H9 (cell line): ENCODE results near the gene ARHGEF38. TPM values are rescaled to one million over a fixed set of nuclear protein-coding genes. Genes with fewer than 3 reads are reported as not detected.

Experiments used
- DNase-seq: peaks from one replicate; pipeline ENCODE4 v3.0.0-alpha.2; 2017
- H2AFZ ChIP-seq: one replicate; pipeline ENCODE4 v1.6.1; 2013; ENCODE audit warnings: mild to moderate bottlenecking, low read length, control low read depth, moderate library complexity
- H2AK5ac ChIP-seq: 2 replicates; pipeline ENCODE4 v1.6.1; 2013; ENCODE audit warnings: low read length, control low read depth, mixed read lengths; ENCODE audit not compliant: insufficient read length
- H2BK120ac ChIP-seq: one replicate; pipeline ENCODE4 v1.6.1; 2013; ENCODE audit warnings: low read depth, mild to moderate bottlenecking, low read length, control low read depth, inconsistent platforms; ENCODE audit not compliant: poor library complexity, severe bottlenecking
- H2BK12ac ChIP-seq: 2 replicates; pipeline ENCODE4 v1.6.1; 2013; ENCODE audit warnings: low read length, control low read depth, mixed read lengths, low read depth; ENCODE audit not compliant: insufficient read length
- H2BK15ac ChIP-seq: 2 replicates; pipeline ENCODE4 v1.6.1; 2013; ENCODE audit warnings: low read depth, low read length, control low read depth
- H2BK20ac ChIP-seq: one replicate; pipeline ENCODE4 v1.6.1; 2013; ENCODE audit warnings: low read depth, mild to moderate bottlenecking, low read length, control low read depth, inconsistent platforms; ENCODE audit not compliant: poor library complexity, severe bottlenecking
- H2BK5ac ChIP-seq: 2 replicates; pipeline ENCODE4 v1.6.1; 2013; ENCODE audit warnings: low read length, control low read depth, mixed read lengths; ENCODE audit not compliant: insufficient read length
- H3K14ac ChIP-seq: 2 replicates; pipeline ENCODE4 v1.6.1; 2013; ENCODE audit warnings: low read length, control low read depth; ENCODE audit not compliant: insufficient read depth
- H3K18ac ChIP-seq: 2 replicates; pipeline ENCODE4 v1.6.1; 2013; ENCODE audit warnings: low read depth, mild to moderate bottlenecking, mixed read lengths, low read length, control low read depth; ENCODE audit not compliant: insufficient read length
- H3K23ac ChIP-seq: 2 replicates; pipeline ENCODE4 v1.6.1; 2013; ENCODE audit warnings: low read length, control low read depth, mixed read lengths, low read depth; ENCODE audit not compliant: insufficient read length
- H3K23me2 ChIP-seq: 2 replicates; pipeline ENCODE4 v1.6.1; 2013; ENCODE audit warnings: low read depth, mild to moderate bottlenecking, mixed read lengths, low read length, control low read depth; ENCODE audit not compliant: insufficient read length, poor library complexity, severe bottlenecking
- H3K27ac ChIP-seq: 2 replicates; pipeline ENCODE4 v1.5.1; 2013; ENCODE audit warnings: low read length, control low read depth, mixed read lengths, low read depth; ENCODE audit not compliant: insufficient read length
- H3K27me3 ChIP-seq: 2 replicates; pipeline ENCODE4 v1.6.1; 2013; ENCODE audit warnings: low read length, control low read depth, inconsistent platforms; ENCODE audit not compliant: insufficient read depth
- H3K4ac ChIP-seq: 2 replicates; pipeline ENCODE4 v1.6.1; 2013; ENCODE audit warnings: low read depth, mild to moderate bottlenecking, control low read depth, inconsistent platforms, low read length, moderate library complexity
- H3K4me1 ChIP-seq: 2 replicates; pipeline ENCODE4 v1.6.1; 2013; ENCODE audit warnings: low read length, control low read depth, inconsistent platforms; ENCODE audit not compliant: insufficient read depth
- H3K4me2 ChIP-seq: 2 replicates; pipeline ENCODE4 v1.6.1; 2013; ENCODE audit warnings: low read length, control low read depth, mixed read lengths; ENCODE audit not compliant: insufficient read length, insufficient read depth
- H3K56ac ChIP-seq: 2 replicates; pipeline ENCODE4 v1.6.1; 2013; ENCODE audit warnings: low read depth, mild to moderate bottlenecking, mixed read lengths, low read length, control low read depth; ENCODE audit not compliant: insufficient read length
- H3K79me1 ChIP-seq: 2 replicates; pipeline ENCODE4 v1.6.1; 2013; ENCODE audit warnings: low read depth, mild to moderate bottlenecking, moderate library complexity, low read length, control low read depth, inconsistent platforms; ENCODE audit not compliant: insufficient read depth, poor library complexity, severe bottlenecking
- H3K79me2 ChIP-seq: 2 replicates; pipeline ENCODE4 v1.6.1; 2013; ENCODE audit warnings: low read length, control low read depth, inconsistent platforms; ENCODE audit not compliant: insufficient read depth
- H3K9ac ChIP-seq: 2 replicates; pipeline ENCODE4 v1.6.1; 2013; ENCODE audit warnings: low read length, control low read depth, mixed read lengths; ENCODE audit not compliant: insufficient read length; ENCODE audit errors: extremely low read depth
- H3K9me3 ChIP-seq: one replicate; pipeline ENCODE4 v1.6.1; 2013; ENCODE audit warnings: low read depth, low read length, inconsistent platforms; ENCODE audit not compliant: control insufficient read depth
- H3T11ph ChIP-seq: one replicate; pipeline ENCODE4 v1.6.1; 2013; ENCODE audit warnings: mild to moderate bottlenecking, low read length, control low read depth, inconsistent platforms
- H4K20me1 ChIP-seq: one replicate; pipeline ENCODE4 v1.6.1; 2013; ENCODE audit not compliant: control insufficient read depth, insufficient read length, insufficient read depth
- H4K5ac ChIP-seq: 2 replicates; pipeline ENCODE4 v1.6.1; 2013; ENCODE audit warnings: low read depth, mild to moderate bottlenecking, mixed read lengths, low read length, control low read depth; ENCODE audit not compliant: insufficient read length
- H4K8ac ChIP-seq: replicated peaks from 2 replicates; pipeline ENCODE4 v1.6.1; 2013; ENCODE audit warnings: low read length, control low read depth, mixed read lengths, low read depth; ENCODE audit not compliant: insufficient read length
- H4K91ac ChIP-seq: 2 replicates; pipeline ENCODE4 v1.6.1; 2013; ENCODE audit warnings: low read depth, mild to moderate bottlenecking, moderate library complexity, mixed read lengths, low read length, control low read depth; ENCODE audit not compliant: insufficient read length
- H3K27ac Mint-ChIP-seq, 3 experiments: 2 replicates in 2 of 3; 3 replicates in 1 of 3; pipeline ENCODE4 v1.8.0; 2020 to 2021; ENCODE audit warnings: mixed read lengths in 3 of 3, mild to moderate bottlenecking in 1 of 3, moderate library complexity in 1 of 3
- H3K27me3 Mint-ChIP-seq: 2 replicates; pipeline ENCODE4 v1.8.0; 2021; ENCODE audit warnings: low read depth, mild to moderate bottlenecking, moderate library complexity, mixed read lengths
- H3K36me3 Mint-ChIP-seq, 3 experiments: 2 replicates in 2 of 3; 3 replicates in 1 of 3; pipeline ENCODE4 v1.8.0; 2020 to 2021; ENCODE audit warnings: low read depth in 3 of 3, mixed read lengths in 3 of 3; ENCODE audit not compliant: insufficient read depth in 1 of 3
- H3K4me1 Mint-ChIP-seq, 2 experiments: 2 replicates each; pipeline ENCODE4 v1.8.0; 2020; ENCODE audit warnings: mixed read lengths in 2 of 2
- H3K4me3 Mint-ChIP-seq, 2 experiments: 2 replicates in 1 of 2; 3 replicates in 1 of 2; pipeline ENCODE4 v1.8.0; 2020 to 2021; ENCODE audit warnings: mild to moderate bottlenecking in 2 of 2, mixed read lengths in 2 of 2, moderate library complexity in 1 of 2
- H3K9me3 Mint-ChIP-seq, 2 experiments: 2 replicates in 1 of 2; 3 replicates in 1 of 2; pipeline ENCODE4 v1.8.0; 2020; ENCODE audit warnings: mild to moderate bottlenecking in 2 of 2, mixed read lengths in 2 of 2, moderate library complexity in 1 of 2
- WGBS: extraction: QIAGEN DNeasy Blood & Tissue Kit; methylation state at CpG from one replicate; pipeline ENCODE4 v1.1.7; 2013; ENCODE audit warnings: missing lambda C conversion rate, low lambda C conversion rate, mixed read lengths; ENCODE audit not compliant: insufficient read length; ENCODE audit errors: extremely low coverage; 5-methylcytosine and 5-hydroxymethylcytosine counted together
- total RNA-seq: library from RNA; stranded (reverse); gene quantifications from 2 replicates; pipeline ENCODE4 v1.2.1, GENCODE V29; 2021
- TF ChIP-seq, protein P1 (sequence below): fragments of 200-600 bp; sonication (generic); conservative IDR thresholded peaks from 3 replicates; pipeline ENCODE4 v1.8.0; 2021; ENCODE audit warnings: antibody characterized with exemption, mild to moderate bottlenecking

Gene ARHGEF38
- total RNA-seq, 1 experiment from 2014 or later = not detected

DNA sequence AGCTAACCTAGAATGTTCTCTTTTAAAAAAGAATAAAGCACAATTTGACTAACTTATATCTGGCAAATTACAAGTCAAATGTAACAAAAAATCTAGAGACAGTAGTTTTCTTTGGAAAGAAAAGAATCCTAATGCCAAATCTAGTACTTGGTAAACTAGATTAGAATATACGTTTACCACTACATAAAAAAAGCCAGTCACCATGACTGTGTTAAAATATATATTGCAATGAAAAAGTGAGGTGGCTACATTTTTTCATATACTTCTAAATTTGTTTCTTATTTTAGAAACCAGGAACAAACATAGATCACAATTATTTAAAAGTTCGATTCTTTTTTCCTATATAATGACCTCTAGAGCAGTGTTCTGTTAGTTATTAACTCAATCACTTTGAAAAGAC, 48.9 kb upstream of the ARHGEF38 start:
- Histone ChIP-seq H3K23me2 (no peaks in the 10 kb centered on the region), H4K91ac (no peak overlapping the region), H3K9me3 (no peaks in the 10 kb centered on the region), H2BK15ac (no peak overlapping the region), H3K27me3 (no peaks in the 10 kb centered on the region), H3K14ac (no peak overlapping the region), H3K4ac (no peak overlapping the region), H3K79me1 (no peaks in the 10 kb centered on the region), H4K20me1 (no peaks in the 10 kb centered on the region), H3K4me1 (no peaks in the 10 kb centered on the region), H3K9ac (no peak overlapping the region), H2BK120ac (no peak overlapping the region), H3K27ac (no peak overlapping the region), H3K18ac (no peak overlapping the region), H3K23ac (no peak overlapping the region), H3T11ph (no peak overlapping the region), H2BK20ac (no peak overlapping the region), H4K5ac (no peak overlapping the region), H4K8ac (no peak overlapping the region), H2AFZ (no peak overlapping the region), H3K79me2 (no peaks in the 10 kb centered on the region), H2BK5ac (no peak overlapping the region), H3K56ac (no peak overlapping the region), H2BK12ac (no peak overlapping the region), H3K4me2 (no peak overlapping the region), H2AK5ac (no peak overlapping the region)
- no CpG with 5 or more reads among the region's 2 CpGs for WGBS
- Mint-ChIP-seq H3K27me3 (peaks cover 6% of the 10 kb centered on the region), H3K4me3 (no peak overlapping the region), H3K4me1 (no peaks in the 10 kb centered on the region), H3K36me3 (no peaks in the 10 kb centered on the region), H3K9me3 (peaks cover 0 to 3% of the 10 kb centered on the region in 2 experiments; a peak in 3 of 5 replicates), H3K27ac (no peak overlapping the region)
- DNase-seq = no peak
- TF ChIP-seq, protein P1, sequence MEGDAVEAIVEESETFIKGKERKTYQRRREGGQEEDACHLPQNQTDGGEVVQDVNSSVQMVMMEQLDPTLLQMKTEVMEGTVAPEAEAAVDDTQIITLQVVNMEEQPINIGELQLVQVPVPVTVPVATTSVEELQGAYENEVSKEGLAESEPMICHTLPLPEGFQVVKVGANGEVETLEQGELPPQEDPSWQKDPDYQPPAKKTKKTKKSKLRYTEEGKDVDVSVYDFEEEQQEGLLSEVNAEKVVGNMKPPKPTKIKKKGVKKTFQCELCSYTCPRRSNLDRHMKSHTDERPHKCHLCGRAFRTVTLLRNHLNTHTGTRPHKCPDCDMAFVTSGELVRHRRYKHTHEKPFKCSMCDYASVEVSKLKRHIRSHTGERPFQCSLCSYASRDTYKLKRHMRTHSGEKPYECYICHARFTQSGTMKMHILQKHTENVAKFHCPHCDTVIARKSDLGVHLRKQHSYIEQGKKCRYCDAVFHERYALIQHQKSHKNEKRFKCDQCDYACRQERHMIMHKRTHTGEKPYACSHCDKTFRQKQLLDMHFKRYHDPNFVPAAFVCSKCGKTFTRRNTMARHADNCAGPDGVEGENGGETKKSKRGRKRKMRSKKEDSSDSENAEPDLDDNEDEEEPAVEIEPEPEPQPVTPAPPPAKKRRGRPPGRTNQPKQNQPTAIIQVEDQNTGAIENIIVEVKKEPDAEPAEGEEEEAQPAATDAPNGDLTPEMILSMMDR = no peak
